ENCODE data around the gene ZNF616. TPM values are rescaled to one million over a fixed set of nuclear protein-coding genes. Genes with fewer than 3 reads are reported as not detected.

The ZNF616 gene
- total and polyA plus RNA-seq, 2 of the 8 experiments (the other 6 are each of a cell fraction or from before 2014, with no cell fraction given), result 5.7 to 40.5 TPM

DNA sequence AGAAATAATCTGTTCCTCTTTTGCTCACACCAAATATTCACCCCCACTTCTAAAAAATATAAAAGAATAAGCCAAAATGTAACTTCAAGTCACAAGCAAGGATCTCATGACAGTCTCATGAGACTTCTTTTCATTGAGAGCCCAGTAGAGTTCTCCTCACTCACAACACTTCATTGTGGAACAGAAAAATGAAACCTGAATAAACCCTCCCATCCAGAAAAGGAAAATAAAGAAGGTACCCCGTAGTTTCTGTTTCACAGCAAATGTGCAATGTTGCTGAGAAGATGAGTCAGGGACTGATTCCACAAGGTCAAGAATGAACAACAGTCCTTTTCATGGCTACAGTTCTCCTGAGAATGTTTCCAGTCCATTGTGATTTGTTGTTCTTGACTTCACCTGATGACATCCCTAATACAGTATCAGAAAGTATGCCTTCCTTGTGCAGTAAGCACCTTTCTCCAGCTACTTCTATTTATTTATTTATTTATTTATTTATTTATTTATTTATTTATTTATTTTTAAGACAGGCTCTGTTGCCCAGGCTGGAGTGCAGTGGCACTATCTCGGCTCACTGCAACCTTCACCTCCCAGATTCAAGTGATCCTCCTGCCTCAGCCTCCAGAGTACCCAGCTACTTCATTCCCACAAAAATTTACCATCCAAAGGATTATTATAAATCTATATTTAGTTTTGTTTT, 37.7 kb downstream of the ZNF616 start:
- no peak overlapping the region for H2BK120ac ChIP-seq (replicated peaks; ENCODE audit: low read depth, low read length)
- no peak for DNase-seq (ENCODE audit: low read depth in 1 of 2, low spot score in 2 of 2)
- peaks cover 37 to 51% of the 10 kb centered on the region in 2 experiments for H3K9me3 ChIP-seq (ENCODE audit: insufficient read depth in 2 of 2, low read depth in 1 of 2, low read length in 1 of 2)
- no peak overlapping the region for H2BK5ac ChIP-seq (ENCODE audit: low read depth, low read length)
- no peaks in the 10 kb centered on the region for H3K27me3 ChIP-seq (replicated peaks in 1 of 4; ENCODE audit: control insufficient read depth in 3 of 4, extremely low read depth in 1 of 4, insufficient read depth in 3 of 4, low read length in 3 of 4)
- H2AK5ac ChIP-seq (ENCODE audit: low read depth, low read length), result no peak overlapping the region
- H4K5ac ChIP-seq (ENCODE audit: insufficient read length, low read depth, low read length), result no peak overlapping the region
- H2BK20ac ChIP-seq (ENCODE audit: low read length), result no peak overlapping the region
- POLR2A ChIA-PET (ENCODE audit: partially characterized antibody), result interaction anchor here (1.3 kb wide), 1 partner anchor 38 kb away, joined by 3 read pairs; the partner anchor contains the start of gene ZNF616
- H3K79me1 ChIP-seq (ENCODE audit: low read depth, low read length), result no peaks in the 10 kb centered on the region
- no peak overlapping the region for H4K91ac ChIP-seq (replicated peaks; ENCODE audit: insufficient read length, low read length)
- no peak overlapping the region for H3K4ac ChIP-seq (replicated peaks; ENCODE audit: insufficient read length, low read depth, low read length)
- H2AFZ ChIP-seq (ENCODE audit: low read length), result no peak overlapping the region; the same call in 1 of the 2 replicates
- H4K8ac ChIP-seq (ENCODE audit: extremely low read depth, insufficient read depth, low read length), result no peak overlapping the region
- H3K4me2 ChIP-seq (ENCODE audit: insufficient read depth in 1 of 2, low read depth in 2 of 2, low read length in 2 of 2), result no peak overlapping the region
- FAIRE-seq, result no peak
- H3K14ac ChIP-seq (ENCODE audit: insufficient read length), result no peak overlapping the region
- H3K56ac ChIP-seq (replicated peaks; ENCODE audit: insufficient read length, low read depth, low read length), result no peak overlapping the region
- no peaks in the 10 kb centered on the region for H4K20me1 ChIP-seq (replicated peaks in 1 of 2; ENCODE audit: control insufficient read depth in 1 of 2, insufficient read depth in 2 of 2, low read length in 2 of 2)
- H3K4me1 ChIP-seq (replicated peaks in 1 of 4; ENCODE audit: control insufficient read depth in 3 of 4, insufficient read depth in 4 of 4, low read length in 3 of 4), result no peaks in the 10 kb centered on the region
- H3K79me2 ChIP-seq (ENCODE audit: control insufficient read depth in 1 of 2, insufficient read depth in 2 of 2, low read length in 2 of 2), result no peaks in the 10 kb centered on the region
- H3K18ac ChIP-seq (ENCODE audit: extremely low read depth, low read length), result no peak overlapping the region
- no peak overlapping the region for H3K27ac ChIP-seq (ENCODE audit: low read depth, low read length)
- H3K36me3 ChIP-seq (ENCODE audit: control insufficient read depth in 2 of 4, insufficient read depth in 4 of 4, low read length in 3 of 4), result no peaks in the 10 kb centered on the region
- CTCF ChIA-PET (ENCODE audit: partially characterized antibody), result interaction anchor here (0.7 to 0.8 kb wide), 2 partner anchors 9 to 99 kb away, joined by 3 read pairs; no protein-coding TSS in a partner anchor
- H3K23ac ChIP-seq (ENCODE audit: insufficient read length), result no peak overlapping the region
- 88% methylated on average over 2 of the region's 2 CpGs; no CpG with 5 or more reads in 1 of the 2 experiments for WGBS, 2 experiments (ENCODE audit: extremely low coverage in 1 of 2, insufficient coverage in 1 of 2, insufficient read length in 1 of 2, insufficient replicate concordance in 2 of 2, low coverage in 1 of 2, low lambda C conversion rate in 2 of 2, missing lambda C conversion rate in 1 of 2)
- H3K9ac ChIP-seq (replicated peaks in 1 of 4; ENCODE audit: extremely low read depth in 1 of 4, low read depth in 3 of 4, low read length in 3 of 4), result no peak overlapping the region
- no peak overlapping the region for H3K4me3 ChIP-seq (ENCODE audit: extremely low read depth in 1 of 4, insufficient read depth in 2 of 4, low read depth in 3 of 4, low read length in 4 of 4)
- H2BK15ac ChIP-seq (ENCODE audit: low read length), result no peak overlapping the region
- no peaks in the 10 kb centered on the region for H3K23me2 ChIP-seq (ENCODE audit: low read depth, low read length)
- H2BK12ac ChIP-seq (ENCODE audit: low read depth, low read length), result no peak overlapping the region
- no peak for TF ChIP-seq YY1 (IDR thresholded peaks at IDR 0.05; ENCODE audit: low read depth, low read length)
- TF ChIP-seq CBX8 (IDR thresholded peaks at IDR 0.05; ENCODE audit: borderline replicate concordance, low read depth, low read length), result no peak
- TF ChIP-seq RXRA (IDR thresholded peaks at IDR 0.05; ENCODE audit: insufficient read depth, low read depth, low read length), result no peak
- TF ChIP-seq HDAC2 (IDR thresholded peaks at IDR 0.05; ENCODE audit: borderline replicate concordance in 1 of 2, low read depth in 2 of 2, low read length in 2 of 2), result no peak
- TF ChIP-seq TAF7 (optimal IDR thresholded peaks at IDR 0.05; ENCODE audit: borderline replicate concordance, low read depth, low read length), result no peak
- no peak for TF ChIP-seq SP2 (IDR thresholded peaks at IDR 0.05; ENCODE audit: low read length)
- TF ChIP-seq BCL11A (IDR thresholded peaks at IDR 0.05; ENCODE audit: low read depth in 2 of 2, low read length in 2 of 2), result no peak

All from H1 (cell line).